GM19463 (cell line): Measurements from ENCODE around the gene FBXW11.
"Not testable (repeated sequence)": the region's sequence is repeated elsewhere in the genome, so short reads cannot be mapped to it uniquely, and the experiment has no call there.

Experiments used
- ATAC-seq: cut with Tn5 transposase; IDR thresholded peaks from one replicate; pipeline ENCODE4 v1.9.1; 2021; ENCODE audit warnings: mild to moderate bottlenecking, moderate library complexity; ENCODE audit not compliant: unreplicated experiment

Gene FBXW11

GRCh38 chr5:171956314-171956713 lies 50.1 kb downstream of the FBXW11 start:
- ATAC-seq = no peak

- ATAC-seq = no peak
These were observed 50.7 kb downstream of the FBXW11 start for GRCh38 chr5:171955761-171956160.

GRCh38 chr5:171954721-171955120 lies 51.7 kb downstream of the FBXW11 start:
- ATAC-seq = no peak

GRCh38 chr5:171953860-171954701 lies 52.4 kb downstream of the FBXW11 start:
- no peak for ATAC-seq

GRCh38 chr5:171952021-171952420 lies 54.4 kb downstream of the FBXW11 start:
- ATAC-seq = no peak

- no peak for ATAC-seq
These were observed 55.2 kb downstream of the FBXW11 start for GRCh38 chr5:171951218-171951617.

- ATAC-seq = no peak
These were observed 60.2 kb downstream of the FBXW11 start for GRCh38 chr5:171946000-171946781.

- ATAC-seq = no peak
These were observed 61.0 kb downstream of the FBXW11 start for GRCh38 chr5:171945476-171945875.

GRCh38 chr5:171945066-171945465 lies 61.4 kb downstream of the FBXW11 start:
- ATAC-seq = no peak

GRCh38 chr5:171942112-171942516 lies 64.3 kb downstream of the FBXW11 start:
- peak; percentile 39 for ATAC-seq

GRCh38 chr5:171941675-171942074 lies 64.8 kb downstream of the FBXW11 start:
- not testable (repeated sequence) for ATAC-seq

GRCh38 chr5:171941275-171941674 lies 65.2 kb downstream of the FBXW11 start:
- peak; percentile 54 for ATAC-seq

- ATAC-seq = no peak
These were observed 66.5 kb downstream of the FBXW11 start for GRCh38 chr5:171939951-171940350.

- no peak for ATAC-seq
These were observed 68.1 kb downstream of the FBXW11 start for GRCh38 chr5:171938358-171938757.

- no peak for ATAC-seq
These were observed 69.1 kb downstream of the FBXW11 start for GRCh38 chr5:171937351-171937750.

GRCh38 chr5:171934586-171934985 lies 71.9 kb downstream of the FBXW11 start:
- ATAC-seq = no peak

- ATAC-seq = peak; percentile 47
These were observed 75.3 kb downstream of the FBXW11 start for GRCh38 chr5:171931163-171931562.

- ATAC-seq = no peak
These were observed 79.0 kb downstream of the FBXW11 start for GRCh38 chr5:171927345-171927941.

- peak; percentile 92 for ATAC-seq
These were observed 80.1 kb downstream of the FBXW11 start for GRCh38 chr5:171926311-171926710.

- no peak for ATAC-seq
These were observed 81.8 kb downstream of the FBXW11 start for GRCh38 chr5:171924493-171925122.

GRCh38 chr5:171920765-171921391 lies 85.6 kb downstream of the FBXW11 start:
- ATAC-seq = no peak
